ENCODE results near the gene ABI1. TPM values are rescaled to one million over a fixed set of nuclear protein-coding genes. Genes with fewer than 3 reads are reported as not detected.
"Not testable (repeated sequence)": the region's sequence is repeated elsewhere in the genome, so short reads cannot be mapped to it uniquely, and the experiment has no call there.

ABI1 gene
- total RNA-seq, 1 experiment from 2014 or later = 44.4 TPM

DNA sequence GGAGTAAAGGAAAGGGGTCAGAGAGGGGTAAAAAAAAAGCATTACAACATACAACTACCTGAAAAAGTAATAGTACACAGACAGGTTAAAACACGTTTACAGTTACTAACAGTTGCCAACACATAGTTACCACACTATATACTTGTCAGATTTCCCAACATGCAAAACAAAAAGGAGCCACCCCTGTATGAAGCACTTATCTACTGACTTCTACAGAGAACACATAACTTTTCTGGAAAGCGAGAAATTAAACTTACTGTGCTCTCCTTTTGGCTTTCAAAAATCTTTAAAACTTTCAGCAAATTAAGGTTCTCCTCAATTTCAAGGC is 2.1 kb downstream of the ABI1 start:
- in situ Hi-C loops (cut with HindIII; ENCODE audit: low pct_unique_long_range_greater_than_20kb, low sequenced_read_pairs) = no loop called here
- DNase-seq (ENCODE audit: low read depth, low spot score) = no peak

DNA sequence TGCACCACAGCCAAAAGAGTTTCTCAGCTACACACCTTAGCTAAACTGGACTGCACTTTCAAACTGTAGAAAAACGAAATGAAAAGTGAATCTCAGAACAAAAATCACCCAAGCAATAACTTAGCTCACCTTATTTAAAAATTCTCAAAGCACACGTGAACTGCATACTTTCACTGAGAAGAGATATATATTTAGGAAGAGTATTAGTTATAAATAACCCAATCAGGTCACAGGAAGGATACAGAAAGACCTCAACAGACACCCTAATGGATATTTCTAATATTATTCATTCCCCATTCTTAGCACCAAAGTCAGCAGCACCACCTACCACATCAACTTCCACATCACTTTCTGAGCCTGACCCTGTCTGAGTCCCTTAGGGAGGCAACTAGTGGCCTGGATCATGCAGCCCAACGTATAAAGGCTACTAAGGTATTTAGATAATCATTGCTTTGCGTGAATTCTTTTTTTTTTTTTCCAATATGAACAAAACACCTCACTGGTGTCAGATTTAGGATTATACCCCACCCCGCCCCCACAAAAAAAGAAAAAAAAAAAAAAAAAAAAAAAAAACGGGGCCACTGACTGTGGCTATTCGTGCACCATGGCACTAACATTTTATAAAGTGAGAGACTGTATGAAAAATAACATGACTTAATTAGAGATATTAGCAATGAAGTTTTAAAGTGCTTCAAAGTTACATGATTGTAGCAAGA is 2.6 kb downstream of the ABI1 start:
- DNase-seq (ENCODE audit: low read depth, low spot score) = no peak

DNA sequence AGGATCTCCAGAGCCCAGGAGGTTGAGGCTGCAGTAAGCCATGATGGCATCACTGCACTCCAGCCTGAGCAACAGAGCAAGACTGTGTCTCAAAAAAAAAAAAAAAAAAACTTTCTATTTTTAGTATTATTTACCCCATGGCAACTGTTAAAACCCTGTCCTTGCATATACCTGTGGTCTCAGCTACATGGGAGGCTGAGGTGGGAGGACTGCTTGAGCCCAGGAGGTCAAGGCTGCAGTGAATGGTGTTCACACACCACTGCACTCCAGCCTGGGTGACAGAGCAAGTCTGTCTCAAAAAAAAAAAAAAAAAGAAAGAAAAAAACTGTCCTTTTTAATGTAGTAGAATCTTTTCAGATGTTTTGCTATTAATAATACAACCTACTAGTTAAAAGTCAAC is 3.2 kb downstream of the ABI1 start:
- in situ Hi-C loops (cut with HindIII; ENCODE audit: low pct_unique_long_range_greater_than_20kb, low sequenced_read_pairs); DNase-seq (ENCODE audit: low read depth, low spot score): not testable (repeated sequence)

More for the DNA sequence above, 2.6 kb downstream of the ABI1 start:
- in situ Hi-C loops (cut with HindIII; ENCODE audit: low pct_unique_long_range_greater_than_20kb, low sequenced_read_pairs) = no loop called here

DNA sequence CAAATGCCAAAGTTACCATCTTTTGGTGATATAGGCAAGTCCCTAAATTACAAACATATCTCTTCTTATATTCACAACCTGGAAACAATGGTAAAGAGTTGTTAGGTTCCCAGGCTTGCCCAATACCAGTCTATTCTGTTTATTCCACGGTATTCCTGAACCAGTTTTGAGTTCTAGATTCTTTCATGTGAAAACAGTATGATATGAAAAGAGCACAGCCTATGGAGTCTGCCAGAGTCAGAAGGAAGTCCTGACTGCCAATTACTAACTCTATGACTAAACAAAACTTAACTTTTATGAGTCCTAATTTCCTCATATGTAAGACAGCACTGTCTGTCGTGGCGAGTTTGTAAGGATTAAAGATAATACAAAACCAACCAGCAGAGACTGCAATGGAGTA is 5.6 kb downstream of the ABI1 start:
- in situ Hi-C loops (cut with HindIII; ENCODE audit: low pct_unique_long_range_greater_than_20kb, low sequenced_read_pairs) = no loop called here
- no peak for DNase-seq (ENCODE audit: low read depth, low spot score)

DNA sequence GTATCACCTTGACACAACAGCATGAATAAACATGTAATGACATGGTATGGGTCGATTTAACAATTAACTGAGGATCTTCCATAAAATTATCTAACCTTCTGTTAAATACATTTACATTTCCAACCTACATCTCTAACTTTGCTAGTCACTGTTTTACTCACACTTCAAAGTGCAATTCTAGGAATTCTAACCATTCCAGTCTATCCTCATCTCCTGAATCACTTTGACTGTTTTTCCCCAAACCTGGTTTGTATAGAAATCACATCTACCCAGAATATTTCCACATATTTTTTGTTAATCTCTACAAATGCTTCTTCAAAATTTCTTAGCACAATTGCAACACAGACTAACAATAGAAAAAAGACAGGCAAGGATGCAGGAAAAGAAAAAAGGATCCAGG is 6.2 kb downstream of the ABI1 start:
- no peak for DNase-seq (ENCODE audit: low read depth, low spot score)
- in situ Hi-C loops (cut with HindIII; ENCODE audit: low pct_unique_long_range_greater_than_20kb, low sequenced_read_pairs) = no loop called here

DNA sequence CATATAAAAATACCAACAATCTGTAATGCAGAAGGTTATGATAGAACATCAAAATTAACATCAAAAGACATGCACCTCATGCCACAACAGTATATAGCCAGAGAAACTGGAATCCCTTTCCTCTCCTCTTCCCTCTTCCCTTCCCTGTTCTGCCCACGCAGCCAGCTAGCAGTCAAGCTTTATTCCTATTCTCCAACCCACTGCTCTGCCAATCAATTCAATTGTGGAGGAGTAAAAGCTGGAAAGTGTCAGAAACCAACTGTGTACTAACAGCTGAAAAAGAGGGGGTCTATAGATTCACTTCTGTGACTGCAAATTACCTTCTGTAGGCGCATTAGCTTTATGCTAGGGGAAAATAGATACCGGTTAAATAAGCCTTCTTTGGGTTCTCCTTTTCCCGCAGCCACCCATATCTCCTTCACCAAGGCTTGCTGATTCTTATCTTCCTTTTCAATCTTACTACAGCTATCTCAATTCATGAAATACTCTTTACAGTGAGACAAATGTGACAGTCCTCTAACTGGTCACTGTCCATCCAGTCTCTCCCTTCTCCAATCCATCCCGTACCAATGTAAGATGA is 16.3 kb downstream of the ABI1 start:
- in situ Hi-C loops (cut with HindIII; ENCODE audit: low pct_unique_long_range_greater_than_20kb, low sequenced_read_pairs) = no loop called here
- DNase-seq (ENCODE audit: low read depth, low spot score) = no peak

DNA sequence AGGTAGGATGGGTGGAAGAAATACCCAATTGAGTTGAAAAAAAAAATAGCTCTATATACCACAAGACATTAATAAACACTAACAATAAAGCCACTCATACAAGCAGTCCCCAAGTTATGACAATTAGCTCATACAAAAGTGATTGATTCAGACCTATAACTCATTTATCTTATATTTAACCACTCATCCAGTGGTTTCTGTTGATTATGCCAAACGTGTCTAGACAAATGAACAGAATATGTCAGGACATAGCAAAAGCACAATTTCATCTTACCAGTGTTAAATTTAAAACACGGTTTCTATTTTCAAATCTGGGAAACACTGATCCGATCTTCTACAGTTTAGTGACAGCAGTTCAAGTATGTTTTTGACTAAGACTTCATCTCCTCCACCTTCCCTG is 17.0 kb downstream of the ABI1 start:
- in situ Hi-C loops (cut with HindIII; ENCODE audit: low pct_unique_long_range_greater_than_20kb, low sequenced_read_pairs) = no loop called here

DNA sequence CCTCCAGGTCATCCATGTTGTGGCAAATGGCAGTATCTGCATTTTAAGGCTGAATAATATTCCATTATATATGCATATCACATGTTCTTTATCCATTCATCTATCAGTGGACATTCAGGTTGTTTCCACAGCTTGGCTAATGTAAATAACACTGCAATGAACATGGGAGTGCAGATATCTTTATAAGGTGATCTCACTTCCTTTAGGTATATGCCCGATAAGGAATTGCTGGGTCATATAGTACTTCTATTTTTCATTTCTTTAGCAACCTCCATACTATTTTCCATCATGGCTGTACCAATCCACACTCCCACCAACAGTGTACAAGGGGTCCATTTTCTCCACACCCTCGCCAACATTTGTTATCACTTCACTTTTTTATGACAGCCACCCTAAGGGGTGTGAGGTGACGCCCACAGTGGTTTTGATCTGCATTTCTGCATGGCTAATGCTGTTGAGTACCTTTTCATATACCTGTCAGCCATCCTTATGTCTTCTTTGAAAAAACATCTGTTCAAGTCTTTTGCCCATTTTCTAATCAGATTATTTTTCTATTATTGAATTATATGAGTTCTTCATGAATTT is 18.9 kb downstream of the ABI1 start:
- in situ Hi-C loops (cut with HindIII; ENCODE audit: low pct_unique_long_range_greater_than_20kb, low sequenced_read_pairs) = no loop called here
- no peak for DNase-seq (ENCODE audit: low read depth, low spot score)

More for the DNA sequence above, 17.0 kb downstream of the ABI1 start:
- no peak for DNase-seq (ENCODE audit: low read depth, low spot score)

DNA sequence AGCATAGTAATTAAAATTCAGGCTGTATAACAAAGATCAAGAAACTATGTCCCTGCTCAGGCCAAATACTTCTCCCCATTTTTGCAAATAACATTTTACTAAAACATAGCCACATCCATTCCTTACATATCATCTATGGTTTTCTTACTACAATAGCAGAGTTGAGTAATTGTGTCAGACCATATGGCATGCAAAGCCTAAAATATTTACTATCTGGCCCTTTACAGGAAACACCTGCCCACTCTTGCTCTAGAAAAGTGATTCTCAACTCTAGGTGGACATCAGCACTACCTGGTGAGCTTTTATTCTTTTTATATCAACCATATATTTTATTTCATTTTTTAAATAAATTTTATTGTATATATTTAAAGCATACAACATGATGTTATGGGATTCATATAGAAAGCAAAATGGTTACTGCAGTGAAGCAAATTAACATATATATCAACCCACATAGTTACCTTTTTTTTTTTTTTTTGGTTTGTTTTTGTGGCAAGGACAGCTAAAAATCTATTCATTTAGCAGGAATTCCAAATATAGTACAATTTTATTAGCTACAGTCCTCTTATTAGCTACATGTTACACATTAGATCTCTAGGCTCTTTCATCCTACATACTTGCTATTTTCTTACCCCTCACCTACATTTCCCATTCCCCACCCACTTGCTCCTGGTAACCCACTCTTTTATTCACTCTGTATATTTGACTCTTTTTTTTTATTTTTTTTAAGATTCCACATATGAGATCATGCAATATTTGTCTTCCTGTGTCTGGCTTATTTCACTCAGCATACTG is 19.6 kb downstream of the ABI1 start:
- no peak for DNase-seq (ENCODE audit: low read depth, low spot score)
- in situ Hi-C loops (cut with HindIII; ENCODE audit: low pct_unique_long_range_greater_than_20kb, low sequenced_read_pairs) = no loop called here

DNA sequence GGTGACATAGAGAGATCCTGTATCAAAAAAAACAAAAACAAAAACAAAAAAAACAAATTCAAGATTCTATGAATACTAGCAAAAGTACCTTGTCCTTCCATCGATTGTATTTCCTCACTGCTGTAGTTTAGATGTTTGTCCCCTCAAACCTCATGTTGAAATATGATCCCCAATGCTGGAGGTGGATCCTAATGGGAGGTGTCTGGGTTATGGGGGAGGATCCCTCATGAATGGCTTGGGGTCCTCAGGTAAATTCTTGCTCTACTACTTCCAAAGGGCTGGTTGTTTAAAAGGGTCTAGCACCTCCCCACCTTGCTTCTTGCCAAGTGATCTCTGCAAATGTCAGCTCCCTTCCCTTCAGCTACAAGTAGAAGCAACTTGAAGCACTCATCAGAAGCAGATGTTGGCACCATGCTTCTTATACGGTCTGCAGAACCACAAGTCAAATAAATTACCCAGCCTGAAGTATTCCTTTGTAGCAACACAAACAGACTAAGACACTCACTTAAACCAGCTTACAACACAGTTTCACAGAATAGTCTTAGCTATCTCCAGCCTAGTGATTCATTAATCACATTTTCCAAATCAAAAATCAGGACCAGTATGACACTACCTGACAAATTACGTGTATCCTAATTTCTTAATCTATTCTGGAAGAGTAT is 20.7 kb downstream of the ABI1 start:
- in situ Hi-C loops (cut with HindIII; ENCODE audit: low pct_unique_long_range_greater_than_20kb, low sequenced_read_pairs) = no loop called here
- no peak for DNase-seq (ENCODE audit: low read depth, low spot score)

DNA sequence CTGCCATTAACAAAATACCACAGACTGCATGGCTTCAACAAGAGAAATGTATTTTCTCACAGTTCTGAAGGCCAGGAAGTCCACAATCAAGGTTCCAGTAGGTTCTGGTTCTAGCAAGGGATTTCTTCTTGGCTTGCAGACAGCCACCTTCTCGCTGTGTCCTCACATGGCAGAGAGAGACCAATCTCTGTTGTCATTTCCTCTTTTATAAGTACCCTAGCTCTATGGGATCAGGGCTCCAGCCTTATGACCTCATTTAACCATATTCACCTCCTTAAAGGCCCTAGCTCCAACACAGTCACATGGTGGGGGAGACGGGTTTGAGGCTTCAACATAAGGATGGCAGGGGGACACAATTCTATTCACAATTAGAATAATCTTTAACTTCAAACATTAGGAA is 23.6 kb downstream of the ABI1 start:
- DNase-seq (ENCODE audit: low read depth, low spot score) = no peak
- in situ Hi-C loops (cut with HindIII; ENCODE audit: low pct_unique_long_range_greater_than_20kb, low sequenced_read_pairs) = no loop called here

DNA sequence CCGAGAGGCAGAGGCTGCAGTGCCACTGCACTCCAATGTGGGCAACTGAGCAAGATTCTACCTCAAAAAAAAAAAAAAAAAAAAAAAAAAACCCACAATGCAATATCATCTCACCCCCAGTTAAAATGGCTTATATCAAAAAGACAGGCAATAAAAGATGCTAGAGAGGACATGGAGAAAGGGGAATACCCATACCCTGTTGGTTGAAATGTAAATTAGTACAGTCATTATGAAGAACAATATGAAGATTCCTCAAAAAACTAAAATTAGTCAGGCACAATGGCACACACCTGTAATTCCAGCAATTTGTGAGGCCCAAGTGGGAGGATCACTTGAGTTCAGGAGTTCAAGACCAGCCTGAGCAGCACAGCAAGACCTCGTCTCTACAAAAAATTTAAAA is 25.7 kb downstream of the ABI1 start:
- DNase-seq (ENCODE audit: low read depth, low spot score) = no peak
- in situ Hi-C loops (cut with HindIII; ENCODE audit: low pct_unique_long_range_greater_than_20kb, low sequenced_read_pairs) = no loop called here

DNA sequence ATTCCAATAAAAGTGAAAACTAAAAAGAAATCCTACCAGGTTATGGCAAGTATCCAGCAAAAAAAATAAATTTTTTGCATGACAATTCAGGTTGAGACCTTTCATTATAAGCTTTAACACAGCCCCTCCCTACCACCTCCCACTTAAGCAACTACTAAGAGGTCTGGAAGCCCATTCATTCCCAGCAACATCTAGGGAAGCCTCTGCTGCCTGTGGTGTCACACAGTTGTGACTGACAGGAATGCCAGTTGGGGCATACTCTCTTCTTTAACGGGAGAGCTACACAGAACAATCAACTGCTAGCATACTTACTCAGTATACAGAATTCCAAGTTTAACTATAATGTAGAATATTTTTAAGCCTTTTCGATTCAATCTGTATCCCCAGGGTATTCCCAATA is 27.8 kb downstream of the ABI1 start:
- in situ Hi-C loops (cut with HindIII; ENCODE audit: low pct_unique_long_range_greater_than_20kb, low sequenced_read_pairs) = no loop called here

DNA sequence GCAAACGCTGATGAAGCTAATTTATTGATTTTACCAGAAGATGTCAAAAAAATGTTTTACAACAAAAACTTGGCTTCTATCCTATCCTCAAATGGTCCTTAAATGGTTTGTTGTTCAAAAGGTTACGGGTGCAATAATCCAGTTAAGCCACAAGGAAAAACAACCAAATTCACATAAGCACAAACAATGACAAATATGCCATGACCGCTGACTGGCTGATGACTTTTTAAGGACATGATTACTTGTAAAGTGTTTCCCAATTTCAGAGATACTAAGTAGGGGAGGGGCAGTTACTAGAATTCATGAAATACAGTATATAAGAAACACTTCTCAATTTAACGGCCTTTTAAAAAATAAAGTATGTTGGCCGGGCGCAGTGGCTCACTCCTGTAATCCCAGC is 28.8 kb downstream of the ABI1 start:
- in situ Hi-C loops (cut with HindIII; ENCODE audit: low pct_unique_long_range_greater_than_20kb, low sequenced_read_pairs) = no loop called here
- no peak for DNase-seq (ENCODE audit: low read depth, low spot score)

More for the DNA sequence above, 27.8 kb downstream of the ABI1 start:
- DNase-seq (ENCODE audit: low read depth, low spot score) = no peak

DNA sequence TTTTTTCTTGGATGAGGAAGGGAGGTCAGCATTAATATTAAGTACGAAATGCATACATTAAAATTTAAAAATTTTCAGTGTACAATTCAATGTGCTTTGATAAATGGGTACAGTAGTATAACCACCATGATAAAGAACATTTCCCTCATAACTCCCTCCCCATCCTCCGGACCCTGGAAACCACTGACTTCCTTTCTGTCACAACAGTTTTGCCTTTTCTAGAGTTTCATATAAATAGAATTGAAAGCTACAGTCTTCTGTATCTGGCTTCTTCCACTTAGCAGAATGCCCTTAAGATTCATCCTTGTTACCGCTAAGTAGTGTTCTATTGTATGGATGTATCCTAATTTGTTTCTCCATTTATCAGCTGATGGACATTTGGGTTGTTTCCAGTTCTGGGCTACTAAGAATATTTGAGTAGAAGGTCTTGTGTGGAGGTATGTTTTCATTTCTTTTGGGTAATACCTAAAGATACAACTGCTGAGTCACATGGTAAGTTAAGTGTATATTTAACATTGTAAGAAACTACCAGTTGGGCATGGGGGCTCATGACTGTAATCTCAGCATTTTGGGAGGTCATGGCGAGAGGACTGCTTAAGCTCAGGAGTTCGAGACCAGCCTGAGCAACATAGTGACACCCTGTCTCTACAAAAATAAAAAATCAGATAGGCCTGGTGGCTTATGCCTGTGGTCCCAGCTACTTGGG is 30.8 kb downstream of the ABI1 start:
- in situ Hi-C loops (cut with HindIII; ENCODE audit: low pct_unique_long_range_greater_than_20kb, low sequenced_read_pairs) = no loop called here
- no peak for DNase-seq (ENCODE audit: low read depth, low spot score)

DNA sequence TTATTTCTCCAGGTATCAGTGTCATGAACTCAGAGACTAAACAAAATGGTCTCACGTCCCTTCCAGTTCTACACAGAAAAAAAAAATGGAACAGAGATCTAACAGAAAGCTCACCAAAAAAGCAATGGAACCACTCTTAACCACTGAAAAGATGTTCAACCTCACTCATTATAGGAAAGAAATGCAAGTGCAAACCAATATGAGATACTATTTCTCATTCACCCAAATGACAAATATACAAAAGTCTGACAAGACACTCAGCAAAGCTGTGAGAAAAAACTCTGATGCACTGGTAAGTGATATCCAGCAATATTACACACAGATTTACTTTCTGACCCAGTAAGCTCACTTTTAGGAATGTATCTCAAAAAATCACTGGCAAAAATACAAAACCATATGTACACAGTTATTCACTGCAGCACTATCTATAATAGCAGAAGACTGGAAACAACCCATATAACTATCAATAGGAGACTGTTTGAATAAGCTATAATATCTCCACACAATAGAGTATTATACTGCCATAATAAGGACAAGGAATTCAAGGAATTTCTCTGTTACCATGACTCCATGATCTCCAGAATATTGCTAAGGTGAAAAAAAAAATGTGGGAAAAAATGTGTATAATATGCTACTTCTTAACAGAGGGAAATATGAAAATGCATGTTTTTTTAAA is 36.6 kb downstream of the ABI1 start:
- peak; percentile 15 for DNase-seq (ENCODE audit: low read depth, low spot score)
- in situ Hi-C loops (cut with HindIII; ENCODE audit: low pct_unique_long_range_greater_than_20kb, low sequenced_read_pairs) = no loop called here

Data from SK-MEL-5 (cell line).